GM10847 (cell line): ENCODE results near the gene KCNN3.

Experiments used
- POLR2A ChIP-seq: IDR thresholded peaks from 2 replicates; pipeline ENCODE4 v1.6.1; 2011; ENCODE audit not compliant: insufficient read length; ENCODE audit errors: extremely low read depth

KCNN3 gene

DNA sequence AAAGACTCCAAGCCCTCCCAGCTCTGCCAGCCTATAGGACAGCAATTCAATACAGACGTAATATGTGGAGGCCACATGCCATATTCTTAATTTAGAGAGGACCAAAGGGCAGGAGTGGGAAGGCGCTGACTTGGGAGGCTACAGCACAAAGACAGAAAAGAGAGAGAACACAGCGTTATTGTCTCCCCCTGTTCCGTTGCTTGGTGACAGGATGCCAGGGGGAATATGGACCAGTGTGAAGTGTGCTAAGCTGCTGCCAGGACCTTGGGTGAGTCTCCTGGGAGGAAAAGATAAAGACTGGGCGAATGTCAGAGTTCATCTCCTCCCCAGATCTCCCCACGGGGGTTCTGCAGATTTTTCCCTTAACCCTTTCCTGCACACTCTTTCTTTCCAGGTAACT, 160.0 kb downstream of the KCNN3 start:
- TF ChIP-seq POLR2A, result no peak

DNA sequence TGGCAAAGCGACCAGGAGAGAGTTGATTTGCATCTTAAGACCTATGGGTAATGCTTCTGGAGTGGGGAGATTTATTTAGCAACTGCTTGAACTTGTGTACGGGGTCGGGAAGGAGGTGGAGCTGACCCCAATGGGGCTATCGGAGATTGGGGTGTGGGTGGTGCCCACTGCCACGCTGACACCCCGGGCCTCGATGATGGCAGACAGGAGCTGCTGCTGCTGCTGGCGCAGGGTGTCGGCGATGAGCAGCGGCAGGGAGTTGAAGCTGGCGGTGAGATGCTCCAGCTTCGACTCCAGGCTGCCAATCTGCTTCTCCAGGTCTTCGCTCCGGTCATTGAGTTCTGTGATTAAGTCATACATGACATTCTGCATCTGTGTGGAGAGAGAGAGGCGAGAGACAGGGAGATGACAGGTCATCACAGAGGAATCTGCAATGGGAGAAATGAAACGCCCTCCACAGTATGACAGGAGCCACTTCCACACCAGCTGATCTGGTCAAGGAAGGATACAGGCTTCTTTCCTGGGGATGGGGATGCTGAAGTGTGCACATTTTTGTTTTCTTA, 162.1 kb downstream of the KCNN3 start:
- TF ChIP-seq POLR2A, result no peak

GRCh38 chr1:154706851-154707250, 163.2 kb downstream of the KCNN3 start:
- no peak for TF ChIP-seq POLR2A

GRCh38 chr1:154705544-154705943, 164.5 kb downstream of the KCNN3 start:
- no peak for TF ChIP-seq POLR2A

DNA sequence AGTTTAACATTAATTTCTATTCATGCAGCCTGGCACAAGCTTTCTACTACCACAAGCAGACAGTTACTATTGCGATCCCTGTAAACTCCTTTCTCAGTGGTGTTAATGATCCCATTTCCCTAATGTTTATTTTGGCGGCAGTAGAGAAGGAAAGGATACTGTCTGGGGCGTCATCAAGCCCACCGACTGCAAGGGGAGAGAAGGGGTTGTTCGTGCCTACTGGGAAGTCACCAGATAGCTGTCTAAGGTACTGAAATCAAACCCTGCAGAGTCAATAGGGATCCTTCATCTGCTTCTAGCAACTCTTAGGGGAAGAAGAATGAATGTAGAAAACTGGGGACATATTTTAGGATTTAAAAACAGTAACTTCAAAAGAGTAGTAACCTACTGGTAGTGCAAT, 166.9 kb downstream of the KCNN3 start:
- TF ChIP-seq POLR2A, result no peak

DNA sequence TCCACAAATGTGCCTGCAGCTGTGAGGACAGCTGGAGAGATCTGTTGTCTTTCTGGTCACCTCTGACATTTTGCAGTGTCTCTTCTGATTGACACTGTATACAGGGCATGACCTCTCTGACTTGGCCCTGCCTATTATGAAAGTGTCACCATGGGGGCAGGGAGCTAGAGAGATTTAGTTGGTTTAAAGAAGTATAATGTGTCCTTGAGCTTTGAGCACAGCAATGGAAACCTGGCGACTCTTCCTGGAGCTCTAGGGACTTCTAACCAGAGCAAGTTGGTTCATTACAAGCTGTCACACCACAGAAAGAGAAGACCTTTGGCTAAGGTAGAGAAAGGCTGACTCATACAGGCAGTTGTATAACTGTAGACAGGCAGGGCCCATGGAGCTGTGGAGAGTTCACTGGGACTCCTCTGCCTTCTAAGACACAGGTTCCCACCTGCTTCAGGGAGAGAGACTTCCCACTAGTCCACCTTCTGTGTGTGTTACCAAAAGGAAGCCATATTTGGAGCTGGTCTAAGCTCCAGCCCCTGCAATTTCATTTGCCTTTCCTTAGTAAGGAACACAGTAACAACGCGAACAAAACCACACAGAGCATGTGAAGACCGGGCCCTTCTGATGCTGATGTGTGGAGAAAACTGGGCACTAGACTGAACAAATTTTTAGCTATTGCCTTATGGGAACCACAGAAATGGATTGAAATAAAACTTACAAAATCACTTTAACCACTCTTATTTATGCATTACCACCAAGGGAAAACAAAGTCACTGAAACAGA, 171.6 kb downstream of the KCNN3 start:
- TF ChIP-seq POLR2A, result no peak

- no peak for TF ChIP-seq POLR2A
Measured at GRCh38 chr1:154697710-154698109, 172.4 kb downstream of the KCNN3 start.

DNA sequence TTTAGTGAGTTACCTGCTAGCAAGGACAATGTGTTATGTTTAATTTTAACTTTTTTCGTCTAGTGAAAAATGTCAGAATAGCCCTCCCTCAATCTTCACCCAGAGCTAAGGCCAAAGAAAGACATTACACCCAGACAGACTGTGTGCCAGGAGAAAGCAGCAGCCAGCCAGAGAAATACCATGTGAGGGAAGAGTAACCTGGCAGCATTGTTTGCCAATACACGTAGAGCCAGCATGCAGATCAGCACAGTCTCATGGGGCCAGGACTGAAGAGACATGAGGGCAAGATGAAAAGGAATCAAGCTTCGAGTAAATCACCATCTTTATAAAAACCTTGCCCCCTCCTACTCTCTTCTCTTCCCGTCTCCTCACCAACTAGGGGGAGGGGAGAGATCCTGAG, 173.6 kb downstream of the KCNN3 start:
- no peak for TF ChIP-seq POLR2A

DNA sequence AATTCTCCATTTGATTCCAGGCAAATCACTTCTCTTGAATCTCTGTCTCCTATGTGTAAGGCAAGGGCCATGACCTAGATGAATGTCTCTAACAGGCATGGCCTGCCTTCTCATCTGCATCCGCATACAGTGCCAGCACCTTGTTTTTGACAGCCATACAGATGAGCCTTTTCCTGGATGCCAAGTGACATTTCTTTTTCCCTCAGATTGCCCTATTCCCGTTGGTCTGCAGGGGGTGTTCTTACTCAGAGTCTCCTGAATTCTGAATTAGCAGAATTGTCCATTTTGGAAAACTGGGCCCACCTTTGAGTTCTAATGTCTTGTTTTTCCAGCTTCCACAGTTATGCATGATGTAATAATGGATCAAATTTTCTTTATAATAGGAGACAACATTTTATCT, 174.1 kb downstream of the KCNN3 start:
- no peak for TF ChIP-seq POLR2A

GRCh38 chr1:154694995-154695394, 175.1 kb downstream of the KCNN3 start:
- no peak for TF ChIP-seq POLR2A

DNA sequence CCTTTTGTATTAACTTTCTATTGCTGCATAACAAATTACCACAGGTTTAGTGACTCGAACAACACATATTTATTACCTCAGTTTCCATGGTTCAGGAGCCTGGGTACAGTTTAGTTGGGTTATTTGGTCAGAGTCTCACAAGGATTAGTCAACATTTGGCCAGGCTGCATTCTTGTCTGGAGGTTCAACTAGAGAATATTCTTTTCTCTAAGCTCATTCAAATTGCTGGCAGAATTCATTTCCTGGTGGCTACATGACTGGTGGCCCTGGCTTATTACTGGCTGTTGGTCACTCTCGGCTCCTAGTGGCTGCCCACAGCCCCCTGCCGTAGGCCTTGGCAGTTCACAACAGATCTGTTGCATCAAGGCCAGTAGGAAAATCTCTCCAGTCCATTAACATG, 181.0 kb downstream of the KCNN3 start:
- no peak for TF ChIP-seq POLR2A

DNA sequence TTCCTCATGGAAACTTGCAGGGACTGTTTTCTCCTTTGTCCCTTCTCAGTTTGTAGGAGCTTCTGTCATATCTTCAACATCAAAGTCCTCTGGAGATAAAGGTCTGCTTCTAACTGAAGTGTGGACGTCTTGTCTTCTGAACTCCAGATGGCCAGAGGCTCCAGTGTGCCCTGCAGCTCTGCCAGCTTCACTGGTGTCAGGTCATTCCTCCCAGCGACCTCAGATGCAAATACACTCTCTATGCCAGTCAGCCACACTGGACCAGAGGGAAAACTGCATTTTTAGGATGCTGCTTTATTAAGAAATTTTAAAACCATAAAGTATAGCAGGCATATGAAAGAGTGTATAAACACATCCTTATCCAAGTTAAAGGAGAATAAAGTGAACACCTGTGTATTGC, 183.6 kb downstream of the KCNN3 start:
- no peak for TF ChIP-seq POLR2A

DNA sequence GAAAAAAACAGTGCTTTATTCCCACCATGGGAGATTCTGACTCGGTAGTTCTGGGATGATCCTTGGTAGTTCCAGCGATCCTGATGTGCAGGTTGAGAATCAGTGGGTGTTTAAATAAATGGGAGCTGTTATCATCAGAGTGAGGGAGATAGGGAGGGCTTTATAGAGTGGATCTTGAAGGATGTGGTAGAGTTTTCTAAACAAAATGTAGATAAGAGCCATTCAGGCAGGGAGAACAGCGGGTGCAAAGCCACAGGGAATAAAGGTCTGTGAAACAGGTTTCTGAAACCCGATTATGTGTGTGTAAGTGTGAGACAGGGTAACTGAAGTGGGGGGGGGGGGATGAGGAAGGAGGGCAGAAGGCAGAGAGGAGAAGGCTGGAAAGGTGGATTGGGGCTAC, 186.3 kb downstream of the KCNN3 start:
- no peak for TF ChIP-seq POLR2A

GRCh38 chr1:154682254-154682653, 187.8 kb downstream of the KCNN3 start:
- no peak for TF ChIP-seq POLR2A

- no peak for TF ChIP-seq POLR2A
Measured at GRCh38 chr1:154669464-154670282, 200.4 kb downstream of the KCNN3 start.
